C4-2B (cell line): ENCODE results near the gene TMEM256.

Experiments used
- H3K27ac ChIP-seq: fragments of 450-650 bp; 2 replicates; pipeline ENCODE4 v1.5.1; 2017
- CTCF ChIP-seq: fragments of 450-650 bp; conservative IDR thresholded peaks from 2 replicates; pipeline ENCODE4 v1.5.1; 2017; ENCODE audit warnings: mild to moderate bottlenecking
- ZFX ChIP-seq: fragments of 450-650 bp; IDR thresholded peaks from 2 replicates; pipeline ENCODE4 v1.6.1; 2017

Gene TMEM256

GRCh38 chr17:7357381-7357780 lies 46.5 kb downstream of the TMEM256 start:
- TF ChIP-seq CTCF (no peak), ZFX (no peak)
- no peak overlapping the region for H3K27ac ChIP-seq

- no peak overlapping the region for H3K27ac ChIP-seq
- TF ChIP-seq CTCF, result no peak
- TF ChIP-seq ZFX, result no peak
Measured at GRCh38 chr17:7356756-7357155, 47.1 kb downstream of the TMEM256 start.

GRCh38 chr17:7356072-7356549 lies 47.8 kb downstream of the TMEM256 start:
- H3K27ac ChIP-seq, result no peak overlapping the region
- TF ChIP-seq CTCF (peak; percentile 79), ZFX (no peak)

- H3K27ac ChIP-seq, result no peak overlapping the region
- TF ChIP-seq ZFX (no peak), CTCF (no peak)
Measured at GRCh38 chr17:7355573-7355972, 48.3 kb downstream of the TMEM256 start.

- no peak within 1 kb of the TSS for H3K27ac ChIP-seq
- TF ChIP-seq CTCF, result no peak
- no peak for TF ChIP-seq ZFX
Measured at GRCh38 chr17:7355053-7355452, 48.8 kb downstream of the TMEM256 start, which contains the start of gene TMEM95. TMEM95 (plus strand) TSS chr17:7355156; CDS start chr17:7355205, 49 bp downstream.

- no peak for TF ChIP-seq CTCF
- no peak for TF ChIP-seq ZFX
- no peak overlapping the region for H3K27ac ChIP-seq
Measured at GRCh38 chr17:7354262-7354843, 49.5 kb downstream of the TMEM256 start.
